Fibroblast of pulmonary artery (primary cell): Measurements from ENCODE around the gene GPC5.
A peak's percentile ranks its signal among the peaks of the same experiment; 100 is the strongest.

ENCODE experiments used
- DNase-seq: peaks from one replicate; pipeline ENCODE4 v3.0.0-alpha.2; 2010; ENCODE audit warnings: low read depth
- H3K4me3 ChIP-seq: replicated peaks from 2 replicates; pipeline ENCODE4 v1.5.1; 2011; ENCODE audit warnings: low read depth, mild to moderate bottlenecking, control low read depth, low read length, moderate library complexity
- CTCF ChIP-seq: IDR thresholded peaks from 2 replicates; pipeline ENCODE4 v1.5.1; 2011; ENCODE audit warnings: mild to moderate bottlenecking, control low read depth, low read length, inconsistent platforms; ENCODE audit errors: missing control alignments

GPC5 gene

DNA sequence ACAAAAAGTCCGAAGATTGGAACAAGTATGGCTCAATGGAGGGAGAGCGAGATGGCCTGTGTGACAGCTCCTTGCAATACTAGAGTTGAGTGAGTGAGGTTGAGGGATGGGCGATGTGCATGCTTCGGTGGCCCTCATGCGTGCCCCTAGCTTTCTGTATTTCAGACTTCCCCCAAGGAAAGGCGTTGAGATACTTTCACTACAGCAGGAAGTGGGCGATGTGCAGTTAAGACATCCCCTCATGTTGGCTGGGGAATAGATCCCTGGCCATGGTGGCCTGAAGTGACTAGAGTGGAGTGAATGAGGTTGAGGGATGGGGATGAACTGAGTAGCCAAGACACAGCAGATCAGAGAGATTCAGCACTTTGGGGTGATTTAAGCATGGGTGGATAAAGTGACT, 1194.3 kb downstream of the GPC5 start:
- no peak overlapping the region for H3K4me3 ChIP-seq
- no peak for TF ChIP-seq CTCF
- no peak for DNase-seq

DNA sequence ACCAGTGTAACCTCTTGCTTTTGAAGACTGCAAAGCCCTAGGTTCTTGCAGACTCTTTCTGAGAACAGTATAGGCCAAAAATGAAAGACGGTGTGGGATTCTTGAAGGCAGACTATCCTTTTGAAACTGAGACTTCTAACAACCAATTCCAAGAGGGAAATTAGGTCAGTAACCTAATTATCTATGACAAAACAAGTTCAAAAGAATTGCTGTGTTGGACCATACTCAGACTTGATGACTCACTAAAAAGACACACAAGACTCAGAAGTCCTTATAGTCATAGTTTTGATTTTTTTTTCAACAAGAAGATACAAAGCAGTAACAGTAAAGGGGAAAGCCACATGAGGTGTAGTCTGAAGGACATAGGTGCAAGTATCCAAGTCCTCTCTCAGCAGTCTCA, 1204.1 kb downstream of the GPC5 start:
- H3K4me3 ChIP-seq: no peak overlapping the region
- TF ChIP-seq CTCF: no peak
- peak; percentile 31 for DNase-seq

GRCh38 chr13:92609376-92609775, 1211.0 kb downstream of the GPC5 start:
- no peak for DNase-seq
- H3K4me3 ChIP-seq: no peak overlapping the region
- TF ChIP-seq CTCF: no peak

DNA sequence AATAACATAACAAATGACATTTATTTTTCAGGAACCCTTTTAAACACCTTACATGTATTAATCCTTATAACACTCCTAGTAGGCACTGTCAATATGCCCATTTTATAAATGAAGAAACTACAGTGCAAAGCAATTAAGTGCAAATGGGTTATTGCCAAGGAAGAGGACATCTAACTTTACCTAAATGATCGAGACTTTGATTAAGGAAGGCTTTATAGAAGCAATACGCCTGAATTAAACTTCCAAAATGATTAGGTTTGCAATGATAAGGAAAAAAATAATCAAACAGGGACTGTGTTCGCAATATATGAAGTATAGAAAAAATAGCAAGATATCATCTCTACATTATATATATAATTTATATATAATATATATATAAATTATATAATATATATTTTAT, 1214.5 kb downstream of the GPC5 start:
- H3K4me3 ChIP-seq: no peak overlapping the region
- TF ChIP-seq CTCF: no peak
- DNase-seq: no peak

DNA sequence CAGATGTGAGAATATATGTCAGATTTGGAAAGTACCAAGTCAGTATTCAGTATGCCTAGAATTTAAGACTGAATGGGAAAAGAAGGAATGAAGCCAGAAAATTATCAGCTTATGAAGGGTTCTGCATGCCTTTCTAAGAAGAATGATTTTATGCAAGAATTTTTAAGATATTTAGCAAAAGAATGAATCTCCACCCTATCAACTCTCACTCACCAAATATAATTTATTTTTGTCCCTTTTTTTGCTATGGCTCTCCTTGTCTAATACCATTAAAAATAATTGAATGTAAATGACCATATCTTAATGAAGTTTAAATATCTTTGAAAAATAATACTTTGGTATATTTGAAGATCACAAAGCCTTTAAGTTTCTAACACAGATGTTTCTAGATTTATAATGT, 1215.5 kb downstream of the GPC5 start:
- TF ChIP-seq CTCF: no peak
- no peak for DNase-seq
- H3K4me3 ChIP-seq: no peak overlapping the region

GRCh38 chr13:92621985-92622384, 1223.6 kb downstream of the GPC5 start:
- TF ChIP-seq CTCF: no peak
- H3K4me3 ChIP-seq: no peak overlapping the region
- no peak for DNase-seq

GRCh38 chr13:92622905-92623304, 1224.5 kb downstream of the GPC5 start:
- no peak for DNase-seq
- no peak overlapping the region for H3K4me3 ChIP-seq
- TF ChIP-seq CTCF: no peak
